Stimulated activated CD8-positive, alpha-beta memory T cell treated with anti-CD3 and anti-CD28 coated beads, Interleukin-4, amount 100 ng/mL, for 24 hours (primary cell): ENCODE data around the gene HSD17B12.
"Not testable (repeated sequence)": the region's sequence is repeated elsewhere in the genome, so short reads cannot be mapped to it uniquely, and the experiment has no call there.

Experiments used
- DNase-seq: peaks from one replicate; pipeline ENCODE4 v3.0.0-alpha.2; 2020; ENCODE audit warnings: low read depth

Gene HSD17B12

DNA sequence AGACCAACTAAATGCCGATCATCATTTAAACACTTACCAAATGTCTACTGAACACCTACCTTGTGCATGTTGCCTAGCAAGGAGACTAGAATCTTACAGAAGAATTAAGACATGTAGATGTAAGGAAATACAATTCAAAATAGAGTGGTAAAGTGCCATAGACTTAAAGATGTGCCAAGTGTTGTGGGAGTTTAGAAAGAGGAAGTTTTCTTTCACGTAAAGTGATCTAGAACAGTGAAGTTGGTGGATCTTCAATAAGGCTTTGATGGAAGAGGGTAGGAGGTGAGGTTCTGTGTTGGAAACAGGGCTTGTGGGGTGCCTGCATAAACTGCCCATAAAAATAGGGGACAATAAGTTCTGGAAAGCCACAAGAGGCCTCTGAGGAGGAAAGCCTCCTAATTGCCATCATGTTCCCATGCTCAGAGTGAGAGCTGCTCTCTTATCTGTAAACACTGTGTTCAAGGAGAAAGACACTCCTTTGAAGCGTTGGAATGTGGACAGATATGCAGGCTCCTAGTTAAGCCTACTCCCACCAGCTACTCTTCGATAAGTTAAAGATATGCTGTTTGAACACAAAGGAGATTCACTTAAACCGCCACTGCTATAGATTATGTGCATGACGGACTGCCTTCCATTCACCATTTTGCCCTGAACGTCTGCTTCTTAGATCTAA lies 66.7 kb downstream of the HSD17B12 start:
- DNase-seq, result no peak

GRCh38 chr11:43748095-43748494 lies 67.6 kb downstream of the HSD17B12 start:
- no peak for DNase-seq

DNA sequence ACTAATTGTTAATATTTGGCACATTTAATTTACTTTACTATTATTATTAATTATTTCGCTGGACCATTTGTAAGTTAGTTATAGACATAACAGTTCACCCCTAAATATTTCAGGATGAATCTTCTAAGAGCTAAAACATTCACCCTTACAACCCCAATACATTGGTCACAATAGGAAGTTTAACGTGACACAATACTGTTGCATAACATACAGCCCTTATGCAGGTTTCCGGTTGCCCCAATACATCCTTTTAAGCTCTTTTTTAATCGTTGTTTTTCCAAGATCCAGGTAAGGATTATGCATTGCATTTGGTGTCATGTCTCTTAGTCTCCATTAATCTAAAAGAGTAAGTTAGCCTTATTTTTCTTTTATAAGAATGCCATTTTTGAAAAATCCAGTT lies 71.2 kb downstream of the HSD17B12 start:
- no peak for DNase-seq

DNA sequence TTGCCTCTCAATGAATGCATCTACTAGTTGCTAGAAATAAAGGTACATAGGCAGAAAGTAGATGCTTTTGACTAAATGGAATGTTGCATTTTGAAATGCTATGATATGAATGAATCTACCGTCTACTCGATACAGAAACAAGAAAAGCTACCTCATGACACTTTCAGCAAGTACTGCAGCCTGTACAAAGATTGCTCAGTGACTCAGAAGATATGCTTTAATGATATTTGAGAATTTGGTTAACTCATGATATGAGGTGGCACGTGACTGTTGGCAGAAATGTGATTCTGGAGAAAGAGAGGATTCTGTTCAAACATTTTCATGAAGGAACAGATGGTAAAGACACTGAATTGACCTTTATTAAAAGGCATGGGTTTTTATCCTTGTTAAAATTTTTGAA lies 76.0 kb downstream of the HSD17B12 start:
- DNase-seq, result no peak

GRCh38 chr11:43758927-43759326 lies 78.4 kb downstream of the HSD17B12 start:
- no peak for DNase-seq

- no peak for DNase-seq
Observed at GRCh38 chr11:43760902-43761301, 80.4 kb downstream of the HSD17B12 start.

GRCh38 chr11:43765194-43765593 lies 84.7 kb downstream of the HSD17B12 start:
- DNase-seq, result no peak

DNA sequence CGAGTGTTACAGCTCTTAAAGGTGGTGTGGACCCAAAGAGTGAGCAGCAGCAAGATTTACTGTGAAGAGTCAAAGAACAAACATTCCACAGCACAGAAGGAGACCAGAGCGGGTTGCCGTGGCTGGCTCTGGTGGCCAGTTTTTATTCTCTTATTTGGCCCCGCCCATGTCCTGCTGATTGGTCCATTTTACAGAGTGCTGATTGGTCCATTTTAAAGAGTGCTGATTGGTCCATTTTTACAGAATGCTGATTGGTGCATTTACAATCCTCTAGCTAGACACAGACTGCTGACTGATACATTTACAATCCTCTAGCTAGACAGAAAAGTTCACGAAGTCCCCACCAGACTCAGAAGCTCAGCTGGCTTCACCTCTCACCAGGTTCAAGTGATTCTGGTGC lies 88.1 kb downstream of the HSD17B12 start:
- DNase-seq, result not testable (repeated sequence)

- no peak for DNase-seq
Observed at GRCh38 chr11:43770173-43770572, 89.6 kb downstream of the HSD17B12 start.

- no peak for DNase-seq
Observed at GRCh38 chr11:43772733-43773132, 92.2 kb downstream of the HSD17B12 start.

- no peak for DNase-seq
Observed at GRCh38 chr11:43774786-43775185, 94.2 kb downstream of the HSD17B12 start.

DNA sequence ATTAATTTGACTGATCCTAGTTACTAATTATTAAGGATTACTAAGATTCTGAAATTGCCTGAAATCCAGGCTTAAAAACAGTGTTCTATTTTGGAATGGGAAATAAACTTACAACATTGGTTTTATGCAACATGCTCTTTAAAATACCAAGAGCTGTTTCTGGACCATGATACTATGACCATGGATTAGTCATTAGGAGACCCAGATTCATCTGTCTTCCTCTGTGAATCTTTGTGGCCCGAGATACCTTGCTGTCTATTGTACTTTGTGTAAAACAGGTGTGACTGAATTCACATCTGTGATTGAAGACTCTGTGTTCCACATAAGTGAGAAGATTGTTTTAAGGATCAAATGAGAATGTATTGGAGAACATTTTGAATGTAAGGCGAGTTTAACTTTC lies 98.8 kb downstream of the HSD17B12 start:
- DNase-seq, result no peak

- DNase-seq, result no peak
Observed at GRCh38 chr11:43784301-43784700, 103.8 kb downstream of the HSD17B12 start.

- no peak for DNase-seq
Observed at GRCh38 chr11:43784866-43785265, 104.3 kb downstream of the HSD17B12 start.

- no peak for DNase-seq
Observed at GRCh38 chr11:43785318-43785717, 104.8 kb downstream of the HSD17B12 start.

DNA sequence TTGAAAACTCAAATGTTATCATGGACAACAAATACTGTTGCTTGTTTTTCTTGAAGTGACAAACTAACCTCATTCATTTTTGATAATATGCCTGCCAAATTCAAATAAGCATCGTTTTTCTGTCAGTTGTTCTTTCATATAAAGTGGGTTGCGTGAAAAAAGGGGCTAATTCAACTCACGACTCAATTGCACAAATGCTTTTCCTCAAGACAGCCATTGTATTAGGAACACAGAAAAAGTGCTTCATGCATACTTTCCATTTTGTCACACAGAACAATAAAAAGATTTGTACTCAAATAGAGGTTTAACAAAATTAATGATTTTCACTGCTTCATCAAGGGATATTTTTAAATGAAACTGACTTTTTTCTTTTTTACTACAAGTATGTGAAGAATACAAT lies 105.5 kb downstream of the HSD17B12 start:
- DNase-seq, result no peak

- DNase-seq, result no peak
Observed at GRCh38 chr11:43787824-43788223, 107.3 kb downstream of the HSD17B12 start.

DNA sequence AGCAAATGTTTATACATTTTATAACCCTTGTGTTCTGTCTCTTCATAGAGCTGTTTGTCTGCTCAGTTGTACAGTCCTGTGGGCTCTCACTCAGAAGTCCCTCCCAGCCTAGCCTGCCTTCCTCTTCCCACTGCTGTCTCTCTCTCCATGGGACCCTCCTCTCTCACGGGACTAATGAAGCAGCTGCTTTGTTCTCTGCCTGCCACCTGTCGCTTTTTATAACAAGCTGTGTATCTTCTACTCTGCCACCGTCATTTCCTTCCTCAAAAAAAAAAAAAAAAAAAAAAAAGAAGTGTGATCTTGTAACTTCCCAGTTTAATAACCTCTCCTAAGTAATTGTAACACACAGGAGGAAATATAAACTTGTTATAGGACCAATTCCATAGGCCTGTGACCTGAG lies 107.9 kb downstream of the HSD17B12 start:
- DNase-seq, result no peak

DNA sequence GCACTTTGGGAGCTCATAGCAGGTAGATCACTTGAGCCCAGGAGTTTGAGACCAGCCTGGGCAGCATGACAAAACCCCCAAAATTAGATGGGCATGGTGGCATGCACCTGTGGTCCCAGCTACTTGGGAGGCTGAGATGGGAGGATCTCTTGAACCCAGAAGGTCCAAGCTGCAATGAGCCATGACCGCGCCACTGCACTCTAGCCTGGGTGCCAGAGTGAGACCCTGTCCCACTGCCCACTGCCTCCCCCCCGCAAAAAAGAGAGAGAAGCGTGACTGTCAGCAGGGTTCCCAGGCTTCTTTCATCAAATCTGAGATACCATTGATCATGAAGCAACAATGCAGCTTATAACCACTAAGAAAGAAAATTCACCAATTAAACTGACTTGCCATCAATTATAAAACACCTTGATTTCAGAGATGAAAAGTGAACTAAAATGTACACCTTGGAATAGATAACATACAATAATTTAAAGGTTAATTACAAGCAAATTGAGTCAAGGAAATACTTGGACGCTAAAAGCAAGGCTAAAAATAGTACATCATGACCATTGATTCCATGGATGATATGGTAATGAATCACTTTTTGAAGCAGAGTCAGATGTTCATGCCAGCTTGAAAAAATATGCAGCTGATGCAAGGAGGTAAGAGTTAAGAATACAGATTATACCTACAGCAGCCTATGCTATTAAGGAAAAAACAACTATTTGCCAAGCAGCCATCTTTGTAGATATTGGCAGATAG lies 109.3 kb downstream of the HSD17B12 start:
- no peak for DNase-seq

GRCh38 chr11:43790444-43790794 lies 109.9 kb downstream of the HSD17B12 start:
- no peak for DNase-seq

- no peak for DNase-seq
Observed at GRCh38 chr11:43797337-43797736, 116.8 kb downstream of the HSD17B12 start.

DNA sequence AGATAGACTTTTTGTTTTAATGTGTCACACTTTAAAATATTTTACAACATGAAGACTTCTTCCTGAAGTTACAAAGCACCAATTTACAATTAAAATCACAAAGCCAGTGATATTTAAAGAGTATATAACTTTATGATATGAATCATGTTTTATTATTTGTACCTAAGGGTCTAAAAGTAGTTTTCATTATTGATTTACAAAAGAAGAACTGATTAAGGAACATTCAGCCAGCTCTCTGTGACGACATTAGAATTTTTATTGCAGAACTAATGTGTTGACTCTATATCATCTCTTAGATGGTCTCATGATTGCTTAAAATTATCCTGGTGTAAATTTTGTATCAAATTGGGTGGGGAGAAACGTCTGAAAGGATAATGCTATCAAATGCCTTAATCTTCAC lies 117.3 kb downstream of the HSD17B12 start:
- no peak for DNase-seq

GRCh38 chr11:43802509-43802908 lies 122.0 kb downstream of the HSD17B12 start:
- no peak for DNase-seq

DNA sequence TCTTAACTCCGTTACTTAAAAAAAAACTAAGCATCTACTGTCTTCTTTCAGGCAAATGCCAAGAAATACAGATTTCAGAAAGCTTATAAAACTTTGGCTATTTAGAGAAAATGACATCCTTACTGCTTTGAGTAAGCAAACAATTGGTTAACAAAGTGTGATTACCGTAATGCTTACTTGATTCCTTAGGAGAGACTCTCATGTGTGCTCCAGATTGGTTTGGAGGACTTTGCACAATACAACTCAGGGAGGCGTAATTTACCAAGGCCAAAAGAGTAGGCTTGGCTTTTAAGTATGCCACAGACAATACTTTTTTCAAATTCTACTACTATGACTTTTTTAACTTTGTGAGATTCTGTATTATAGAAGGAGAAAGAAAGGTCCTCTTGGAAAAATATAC lies 123.2 kb downstream of the HSD17B12 start:
- no peak for DNase-seq
